Mesendoderm (in vitro differentiated cells): ENCODE measurements around the gene ZNF780B.
"Not testable (repeated sequence)": the region's sequence is repeated elsewhere in the genome, so short reads cannot be mapped to it uniquely, and the experiment has no call there.

Experiments
- DNase-seq: peaks from one replicate; pipeline ENCODE4 v3.0.0; 2013
- H2AK5ac ChIP-seq: 2 replicates; pipeline ENCODE4 v1.6.1; 2013; ENCODE audit warnings: low read length, inconsistent platforms
- H2BK120ac ChIP-seq: 2 replicates; pipeline ENCODE4 v1.6.1; 2013; ENCODE audit warnings: low read depth, mild to moderate bottlenecking, low read length, moderate library complexity, mixed read lengths
- H2BK15ac ChIP-seq: replicated peaks from 2 replicates; pipeline ENCODE4 v1.6.1; 2013; ENCODE audit warnings: low read depth, mild to moderate bottlenecking, moderate library complexity
- H2BK5ac ChIP-seq: 2 replicates; pipeline ENCODE4 v1.6.1; 2013; ENCODE audit warnings: low read length, inconsistent platforms
- H3K18ac ChIP-seq: 2 replicates; pipeline ENCODE4 v1.6.1; 2013; ENCODE audit warnings: mild to moderate bottlenecking, low read length, mixed read lengths
- H3K23ac ChIP-seq: one replicate; pipeline ENCODE4 v1.6.1; 2013; ENCODE audit warnings: low read length
- H3K27ac ChIP-seq: 2 replicates; pipeline ENCODE4 v1.5.1; 2013; ENCODE audit warnings: low read depth, mild to moderate bottlenecking, inconsistent platforms, low read length, moderate library complexity
- H3K27me3 ChIP-seq: 2 replicates; pipeline ENCODE4 v1.6.1; 2013; ENCODE audit warnings: low read length, control low read depth, mild to moderate bottlenecking, inconsistent platforms; ENCODE audit not compliant: insufficient read depth, poor library complexity
- H3K36me3 ChIP-seq: 2 replicates; pipeline ENCODE4 v1.6.1; 2013; ENCODE audit warnings: low read length, inconsistent platforms; ENCODE audit not compliant: control insufficient read depth, insufficient read depth
- H3K4ac ChIP-seq: one replicate; pipeline ENCODE4 v1.6.1; 2013; ENCODE audit warnings: low read depth, mild to moderate bottlenecking, low read length, moderate library complexity
- H3K4me1 ChIP-seq: 2 replicates; pipeline ENCODE4 v1.6.1; 2013; ENCODE audit warnings: low read depth, low read length, inconsistent platforms; ENCODE audit not compliant: control insufficient read depth
- H3K4me2 ChIP-seq: 2 replicates; pipeline ENCODE4 v1.6.1; 2013; ENCODE audit warnings: low read length
- H3K4me3 ChIP-seq: 2 replicates; pipeline ENCODE4 v1.5.1; 2013; ENCODE audit warnings: mild to moderate bottlenecking, low read length
- H3K56ac ChIP-seq: one replicate; pipeline ENCODE4 v1.6.1; 2013; ENCODE audit warnings: low read length
- H3K79me1 ChIP-seq: 2 replicates; pipeline ENCODE4 v1.6.1; 2013; ENCODE audit warnings: low read length, inconsistent platforms
- H3K79me2 ChIP-seq: 2 replicates; pipeline ENCODE4 v1.6.1; 2013; ENCODE audit warnings: mild to moderate bottlenecking, low read length; ENCODE audit not compliant: control insufficient read depth, insufficient read depth
- H3K9ac ChIP-seq: 2 replicates; pipeline ENCODE4 v1.6.1; 2013; ENCODE audit warnings: low read length, inconsistent platforms
- H4K5ac ChIP-seq: one replicate; pipeline ENCODE4 v1.6.1; 2013; ENCODE audit warnings: low read length
- H4K8ac ChIP-seq: one replicate; pipeline ENCODE4 v1.6.1; 2013; ENCODE audit warnings: low read depth, mild to moderate bottlenecking, control low read depth, low read length, moderate library complexity
- WGBS: extraction: QIAGEN DNeasy Blood & Tissue Kit; methylation state at CpG from one replicate; pipeline ENCODE4 v1.1.7; 2013; ENCODE audit warnings: low lambda C conversion rate, missing lambda C conversion rate; ENCODE audit not compliant: insufficient coverage; ENCODE audit errors: extremely low coverage; 5-methylcytosine and 5-hydroxymethylcytosine counted together

ZNF780B gene

GRCh38 chr19:40056505-40056904 lies 474 bp upstream of the ZNF780B start:
- no CpG with 5 or more reads among the region's 7 CpGs for WGBS
- Histone ChIP-seq H3K4me3 (peak overlapping the region; percentile 71), H4K8ac (peak overlapping the region; percentile 77), H2BK5ac (no peak overlapping the region), H2BK120ac (no peak overlapping the region), H3K23ac (no peak overlapping the region), H4K5ac (no peak overlapping the region), H3K4me1 (no peaks in the 10 kb centered on the region), H3K4me2 (peak overlapping the region; percentile 69), H3K18ac (peak overlapping the region; percentile 71), H3K56ac (peak overlapping the region; percentile 83), H3K36me3 (no peaks in the 10 kb centered on the region), H2BK15ac (no peak overlapping the region), H3K4ac (no peak overlapping the region), H3K9ac (peak overlapping the region; percentile 81), H2AK5ac (no peak overlapping the region), H3K79me1 (peaks cover 4% of the 10 kb centered on the region), H3K27me3 (no peaks in the 10 kb centered on the region), H3K79me2 (peaks cover 2% of the 10 kb centered on the region), H3K27ac (no peak overlapping the region)
- DNase-seq = peak; percentile 49

DNA sequence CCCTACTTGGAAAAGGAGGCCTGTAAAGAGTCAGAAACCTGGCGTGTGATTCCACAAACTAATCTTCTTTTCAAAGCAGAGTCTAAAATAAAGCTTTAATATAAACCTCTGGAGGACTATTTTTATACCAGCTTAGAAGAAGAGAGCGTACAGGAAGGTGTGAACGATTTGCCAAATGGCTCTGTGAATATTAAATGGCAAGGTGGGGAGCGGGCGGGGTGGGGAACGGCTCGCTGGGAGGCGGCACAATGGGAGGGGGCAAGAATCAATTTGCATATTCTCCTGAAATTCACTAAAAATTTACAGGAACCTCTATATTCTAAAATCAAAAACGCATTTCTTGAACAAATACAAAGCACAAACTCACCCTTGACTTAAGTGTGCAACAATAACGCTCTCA lies 982 bp downstream of the ZNF780B start:
- Histone ChIP-seq H2BK120ac (no peak overlapping the region), H3K23ac (no peak overlapping the region), H3K79me2 (peaks cover 7% of the 10 kb centered on the region), H4K5ac (no peak overlapping the region), H3K18ac (no peak overlapping the region), H4K8ac (no peak overlapping the region), H3K4me3 (no peak overlapping the region), H3K27me3 (no peaks in the 10 kb centered on the region), H3K27ac (no peak overlapping the region), H3K4ac (no peak overlapping the region), H3K36me3 (no peaks in the 10 kb centered on the region), H3K4me1 (no peaks in the 10 kb centered on the region), H3K79me1 (peaks cover 8% of the 10 kb centered on the region), H3K4me2 (peak overlapping the region; percentile 79), H3K9ac (peak overlapping the region; percentile 81), H2BK15ac (no peak overlapping the region), H2BK5ac (no peak overlapping the region), H3K56ac (no peak overlapping the region), H2AK5ac (no peak overlapping the region)
- DNase-seq = no peak
- WGBS = no CpG with 5 or more reads among the region's 10 CpGs

DNA sequence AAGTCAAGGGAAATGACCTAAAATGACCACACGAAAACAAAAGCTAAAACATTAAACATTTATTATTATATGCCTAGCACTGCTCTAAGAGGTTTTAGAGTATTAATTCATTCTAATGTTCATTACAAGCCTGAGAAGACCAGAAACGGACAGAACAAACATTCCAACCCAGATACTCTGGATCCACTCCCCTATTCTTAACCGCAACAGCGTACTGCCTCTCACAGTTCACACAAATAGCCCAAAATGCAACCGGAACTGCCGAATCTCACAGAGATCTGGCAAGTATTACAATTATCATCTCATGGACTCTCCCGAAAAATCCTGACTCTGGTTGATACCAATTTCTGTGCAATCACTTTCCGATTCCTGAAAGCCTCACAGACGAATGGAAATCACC lies 1.4 kb downstream of the ZNF780B start:
- Histone ChIP-seq H3K4me2 (peak overlapping the region; percentile 7), H3K36me3 (no peaks in the 10 kb centered on the region), H4K8ac (no peak overlapping the region), H3K56ac (no peak overlapping the region), H3K4ac (no peak overlapping the region), H3K18ac (no peak overlapping the region), H3K79me1 (peaks cover 8% of the 10 kb centered on the region), H2BK120ac (no peak overlapping the region), H2BK5ac (no peak overlapping the region), H3K27me3 (no peaks in the 10 kb centered on the region), H3K4me3 (no peak overlapping the region), H2BK15ac (no peak overlapping the region), H3K27ac (no peak overlapping the region), H4K5ac (no peak overlapping the region), H3K9ac (no peak overlapping the region), H3K79me2 (peaks cover 7% of the 10 kb centered on the region), H2AK5ac (no peak overlapping the region), H3K4me1 (no peaks in the 10 kb centered on the region), H3K23ac (no peak overlapping the region)
- DNase-seq = no peak
- WGBS = no CpG with 5 or more reads among the region's 9 CpGs

DNA sequence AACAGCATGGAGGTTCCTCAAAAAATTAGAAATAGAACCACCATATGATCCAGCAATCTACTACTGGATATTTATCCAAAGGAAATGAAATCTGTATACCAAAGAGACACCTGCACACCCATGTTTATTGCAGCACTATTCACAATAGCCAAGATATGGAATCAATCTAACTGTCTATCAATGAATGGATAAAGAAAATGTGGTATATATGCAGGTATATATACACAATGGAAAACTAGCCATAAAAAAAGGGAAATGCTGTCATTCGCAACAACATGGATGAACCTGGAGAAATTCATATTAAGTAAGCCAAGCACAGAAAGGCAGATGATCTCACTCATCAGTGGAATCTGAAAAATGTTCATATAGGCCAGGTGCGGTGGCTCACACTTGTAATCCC lies 2.5 kb downstream of the ZNF780B start:
- no peaks in the 10 kb centered on the region for H3K4me1 ChIP-seq
- no peaks in the 10 kb centered on the region for H3K27me3 ChIP-seq
- no peak overlapping the region for H3K18ac ChIP-seq
- no peak overlapping the region for H4K8ac ChIP-seq
- H3K56ac ChIP-seq = no peak overlapping the region
- H3K23ac ChIP-seq = no peak overlapping the region
- H3K79me1 ChIP-seq = peaks cover 11% of the 10 kb centered on the region
- peaks cover 7% of the 10 kb centered on the region for H3K79me2 ChIP-seq
- WGBS = no CpG with 5 or more reads among the region's 2 CpGs
- no peak overlapping the region for H3K4me3 ChIP-seq
- H2AK5ac ChIP-seq = no peak overlapping the region
- no peak overlapping the region for H2BK15ac ChIP-seq
- no peak for DNase-seq
- H3K36me3 ChIP-seq = no peaks in the 10 kb centered on the region
- H3K9ac ChIP-seq = no peak overlapping the region
- no peak overlapping the region for H2BK120ac ChIP-seq
- H3K4ac ChIP-seq = no peak overlapping the region
- no peak overlapping the region for H2BK5ac ChIP-seq
- H3K4me2 ChIP-seq = no peak overlapping the region
- H4K5ac ChIP-seq = no peak overlapping the region
- H3K27ac ChIP-seq = no peak overlapping the region

DNA sequence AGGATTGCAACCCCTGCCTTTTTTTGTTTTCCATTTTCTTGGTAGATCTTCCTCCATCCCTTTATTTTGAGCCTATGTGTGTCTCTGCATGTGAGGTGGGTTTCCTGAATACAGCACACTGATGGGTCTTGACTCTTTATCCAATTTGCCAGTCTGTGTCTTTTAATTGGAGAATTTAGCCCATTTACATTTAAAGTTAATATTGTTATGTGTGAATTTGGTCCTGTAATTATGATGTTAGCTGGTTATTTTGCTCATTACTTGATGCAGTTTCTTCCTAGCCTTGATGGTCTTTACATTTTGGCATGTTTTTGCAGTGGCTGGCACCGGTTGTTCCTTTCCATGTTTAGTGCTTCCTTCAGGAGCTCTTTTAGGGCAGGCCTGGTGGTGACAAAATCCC lies 14.3 kb downstream of the ZNF780B start:
- H2BK15ac ChIP-seq, H3K9ac ChIP-seq, H3K79me1 ChIP-seq, H3K4me2 ChIP-seq, H3K36me3 ChIP-seq, H3K4me3 ChIP-seq, H4K8ac ChIP-seq, H3K18ac ChIP-seq, H2AK5ac ChIP-seq, H3K27me3 ChIP-seq, H4K5ac ChIP-seq, H3K56ac ChIP-seq, H3K79me2 ChIP-seq, DNase-seq, H2BK5ac ChIP-seq, H3K27ac ChIP-seq, H3K23ac ChIP-seq, H3K4ac ChIP-seq, H2BK120ac ChIP-seq, H3K4me1 ChIP-seq: not testable (repeated sequence)
- WGBS = no CpG with 5 or more reads among the region's 1 CpG

DNA sequence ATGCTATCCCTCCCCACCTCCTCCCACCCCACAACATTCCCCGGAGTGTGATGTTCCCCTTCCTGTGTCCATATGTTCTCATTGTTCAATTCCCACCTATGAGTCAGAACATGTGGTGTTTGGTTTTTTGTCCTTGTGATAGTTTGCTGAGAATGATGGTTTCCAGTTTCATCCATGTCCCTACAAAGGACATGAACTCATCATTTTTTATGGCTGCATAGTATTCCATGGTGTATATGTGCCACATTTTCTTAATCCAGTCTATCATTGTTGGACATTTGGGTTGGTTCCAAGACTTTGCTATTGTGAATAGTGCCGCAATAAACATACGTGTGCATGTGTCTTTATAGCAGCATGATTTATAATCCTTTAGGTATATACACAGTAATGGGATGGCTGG lies 18.0 kb downstream of the ZNF780B start:
- not testable (repeated sequence) for H3K79me2 ChIP-seq, H3K79me1 ChIP-seq, H4K8ac ChIP-seq, H2BK5ac ChIP-seq, H3K18ac ChIP-seq, H3K27me3 ChIP-seq, H2AK5ac ChIP-seq, H3K4me3 ChIP-seq, H3K23ac ChIP-seq, H3K4me2 ChIP-seq, H3K9ac ChIP-seq, H3K27ac ChIP-seq, H3K4me1 ChIP-seq, H3K36me3 ChIP-seq, H3K4ac ChIP-seq, H2BK15ac ChIP-seq, H2BK120ac ChIP-seq, H3K56ac ChIP-seq, H4K5ac ChIP-seq, DNase-seq
- WGBS = no CpG with 5 or more reads among the region's 3 CpGs
